HL-60 (cell line): ENCODE data around the gene WIPF2.

Experiments
- POLR2AphosphoS5 ChIP-seq: IDR thresholded peaks from 2 replicates; pipeline ENCODE4 v1.6.1; 2012; ENCODE audit warnings: low read depth
- SPI1 ChIP-seq: IDR thresholded peaks from 2 replicates; pipeline ENCODE4 v1.6.1; 2012; ENCODE audit warnings: low read depth, mild to moderate bottlenecking, borderline replicate concordance
- TF ChIP-seq, protein P1 (sequence below): IDR thresholded peaks from one replicate; pipeline ENCODE4 v1.5.1; 2011; ENCODE audit warnings: low read length, control low read depth, inconsistent platforms; ENCODE audit not compliant: insufficient read depth
- TF ChIP-seq, protein P2 (sequence below): IDR thresholded peaks from 2 replicates; pipeline ENCODE4 v1.6.1; 2012; ENCODE audit warnings: low read depth; ENCODE audit not compliant: insufficient replicate concordance

DNA sequence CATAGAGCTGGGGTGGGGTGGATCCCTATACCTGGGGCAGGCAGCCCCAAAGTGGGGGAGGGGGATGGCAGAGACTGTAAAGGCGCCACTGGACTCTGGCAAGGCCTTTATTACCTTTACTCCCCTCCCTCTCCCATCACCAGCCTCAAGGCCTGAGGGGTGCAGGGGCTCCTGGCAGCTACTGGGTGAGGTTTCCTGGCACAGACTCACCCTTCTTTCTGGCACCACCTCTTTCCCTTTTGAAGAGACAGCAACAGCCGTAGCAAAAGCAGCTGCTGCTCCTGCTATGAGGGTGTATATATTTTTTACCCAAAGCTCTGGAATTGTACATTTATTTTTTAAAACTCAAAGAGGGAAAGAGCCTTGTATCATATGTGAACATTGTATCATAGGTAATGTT is 24.3 kb upstream of the WIPF2 start:
- TF ChIP-seq, protein P1, sequence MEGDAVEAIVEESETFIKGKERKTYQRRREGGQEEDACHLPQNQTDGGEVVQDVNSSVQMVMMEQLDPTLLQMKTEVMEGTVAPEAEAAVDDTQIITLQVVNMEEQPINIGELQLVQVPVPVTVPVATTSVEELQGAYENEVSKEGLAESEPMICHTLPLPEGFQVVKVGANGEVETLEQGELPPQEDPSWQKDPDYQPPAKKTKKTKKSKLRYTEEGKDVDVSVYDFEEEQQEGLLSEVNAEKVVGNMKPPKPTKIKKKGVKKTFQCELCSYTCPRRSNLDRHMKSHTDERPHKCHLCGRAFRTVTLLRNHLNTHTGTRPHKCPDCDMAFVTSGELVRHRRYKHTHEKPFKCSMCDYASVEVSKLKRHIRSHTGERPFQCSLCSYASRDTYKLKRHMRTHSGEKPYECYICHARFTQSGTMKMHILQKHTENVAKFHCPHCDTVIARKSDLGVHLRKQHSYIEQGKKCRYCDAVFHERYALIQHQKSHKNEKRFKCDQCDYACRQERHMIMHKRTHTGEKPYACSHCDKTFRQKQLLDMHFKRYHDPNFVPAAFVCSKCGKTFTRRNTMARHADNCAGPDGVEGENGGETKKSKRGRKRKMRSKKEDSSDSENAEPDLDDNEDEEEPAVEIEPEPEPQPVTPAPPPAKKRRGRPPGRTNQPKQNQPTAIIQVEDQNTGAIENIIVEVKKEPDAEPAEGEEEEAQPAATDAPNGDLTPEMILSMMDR, result no peak
- no peak for TF ChIP-seq POLR2AphosphoS5
- TF ChIP-seq, protein P2, sequence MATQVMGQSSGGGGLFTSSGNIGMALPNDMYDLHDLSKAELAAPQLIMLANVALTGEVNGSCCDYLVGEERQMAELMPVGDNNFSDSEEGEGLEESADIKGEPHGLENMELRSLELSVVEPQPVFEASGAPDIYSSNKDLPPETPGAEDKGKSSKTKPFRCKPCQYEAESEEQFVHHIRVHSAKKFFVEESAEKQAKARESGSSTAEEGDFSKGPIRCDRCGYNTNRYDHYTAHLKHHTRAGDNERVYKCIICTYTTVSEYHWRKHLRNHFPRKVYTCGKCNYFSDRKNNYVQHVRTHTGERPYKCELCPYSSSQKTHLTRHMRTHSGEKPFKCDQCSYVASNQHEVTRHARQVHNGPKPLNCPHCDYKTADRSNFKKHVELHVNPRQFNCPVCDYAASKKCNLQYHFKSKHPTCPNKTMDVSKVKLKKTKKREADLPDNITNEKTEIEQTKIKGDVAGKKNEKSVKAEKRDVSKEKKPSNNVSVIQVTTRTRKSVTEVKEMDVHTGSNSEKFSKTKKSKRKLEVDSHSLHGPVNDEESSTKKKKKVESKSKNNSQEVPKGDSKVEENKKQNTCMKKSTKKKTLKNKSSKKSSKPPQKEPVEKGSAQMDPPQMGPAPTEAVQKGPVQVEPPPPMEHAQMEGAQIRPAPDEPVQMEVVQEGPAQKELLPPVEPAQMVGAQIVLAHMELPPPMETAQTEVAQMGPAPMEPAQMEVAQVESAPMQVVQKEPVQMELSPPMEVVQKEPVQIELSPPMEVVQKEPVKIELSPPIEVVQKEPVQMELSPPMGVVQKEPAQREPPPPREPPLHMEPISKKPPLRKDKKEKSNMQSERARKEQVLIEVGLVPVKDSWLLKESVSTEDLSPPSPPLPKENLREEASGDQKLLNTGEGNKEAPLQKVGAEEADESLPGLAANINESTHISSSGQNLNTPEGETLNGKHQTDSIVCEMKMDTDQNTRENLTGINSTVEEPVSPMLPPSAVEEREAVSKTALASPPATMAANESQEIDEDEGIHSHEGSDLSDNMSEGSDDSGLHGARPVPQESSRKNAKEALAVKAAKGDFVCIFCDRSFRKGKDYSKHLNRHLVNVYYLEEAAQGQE, result no peak
- TF ChIP-seq SPI1, result no peak
